T-cell (primary cell): ENCODE data around the gene SLC22A23. TPM values are rescaled to one million over a fixed set of nuclear protein-coding genes. Genes with fewer than 3 reads are reported as not detected.

Source experiments
- ATAC-seq, 4 experiments: fragments of 200-7000 bp in 3 of 4; fragments of 150-1000 bp in 1 of 4; cut with Tn5 transposase; replicated peaks in 1 of 4; 1 replicate in 3 of 4; 2 replicates in 1 of 4; pipeline ENCODE4 v1.10.0; 2021; ENCODE audit warnings: moderate library complexity in 3 of 4, mild to moderate bottlenecking in 2 of 4, moderate number of reproducible peaks in 1 of 4
- CTCF ChIA-PET, 2 donors: fragments of 300-600 bp; sonication (Branson Sonifier 250); formaldehyde crosslinking; loops; one replicate each; lab custom pipeline; 2022; ENCODE audit warnings: antibody characterized with exemption in 2 of 2; lab: Charles Lee
- POLR2A ChIA-PET, 2 donors: fragments of 300-600 bp; sonication (Branson Sonifier 250); formaldehyde crosslinking; loops; one replicate each; lab custom pipeline; 2022; ENCODE audit warnings: antibody characterized with exemption in 2 of 2; lab: Charles Lee
- DNase-seq, 35 experiments: peaks; one replicate each; pipeline versions ENCODE4 v3.0.0 to v3.0.0-alpha.2; 2013 to 2023
- H3K27ac ChIP-seq: one replicate; pipeline ENCODE4 v1.5.1; 2013; ENCODE audit warnings: low read length
- H3K27me3 ChIP-seq, 2 experiments: replicated peaks in 1 of 2; 1 replicate in 1 of 2; 2 replicates in 1 of 2; pipeline versions ENCODE4 v1.6.1 to v1.7.0; 2013; ENCODE audit warnings: low read length in 1 of 2, mixed read lengths in 1 of 2; ENCODE audit not compliant: control insufficient read depth in 2 of 2, insufficient read depth in 2 of 2; ENCODE audit errors: extremely low read depth in 1 of 2
- H3K36me3 ChIP-seq, 2 donors: 1 replicate in 1 of 2; 2 replicates in 1 of 2; pipeline versions ENCODE4 v1.6.1 to v1.7.0; 2013; ENCODE audit warnings: low read length in 1 of 2; ENCODE audit not compliant: control insufficient read depth in 2 of 2, insufficient read depth in 1 of 2; ENCODE audit errors: extremely low read depth in 1 of 2
- H3K4me1 ChIP-seq, 2 experiments: 1 replicate in 1 of 2; 2 replicates in 1 of 2; pipeline versions ENCODE4 v1.6.1 to v1.7.0; 2013; ENCODE audit warnings: low read length in 2 of 2, mixed read lengths in 1 of 2; ENCODE audit not compliant: insufficient read depth in 2 of 2, control insufficient read depth in 1 of 2; ENCODE audit errors: extremely low read depth in 1 of 2
- H3K4me3 ChIP-seq, 2 donors: 1 replicate in 1 of 2; 2 replicates in 1 of 2; pipeline versions ENCODE4 v1.5.1 to v1.7.0; 2013; ENCODE audit warnings: mild to moderate bottlenecking in 2 of 2, low read length in 1 of 2, moderate library complexity in 1 of 2; ENCODE audit not compliant: control insufficient read depth in 1 of 2; ENCODE audit errors: extremely low read depth in 1 of 2
- H3K9me3 ChIP-seq: 2 replicates; pipeline ENCODE4 v1.7.0; 2013
- H3K27ac Mint-ChIP-seq, 2 donors: one replicate each; pipeline ENCODE4 v1.8.0; 2020 to 2021; ENCODE audit warnings: mild to moderate bottlenecking in 2 of 2, mixed read lengths in 2 of 2
- H3K27me3 Mint-ChIP-seq, 2 donors: one replicate each; pipeline ENCODE4 v1.8.0; 2021 to 2022; ENCODE audit warnings: mixed read lengths in 2 of 2
- H3K36me3 Mint-ChIP-seq: one replicate; pipeline ENCODE4 v1.8.0; 2021; ENCODE audit warnings: mixed read lengths
- H3K4me1 Mint-ChIP-seq, 3 donors: one replicate each; pipeline ENCODE4 v1.8.0; 2020 to 2022; ENCODE audit warnings: mixed read lengths in 3 of 3, mild to moderate bottlenecking in 1 of 3
- H3K4me3 Mint-ChIP-seq, 3 donors: one replicate each; pipeline ENCODE4 v1.8.0; 2020 to 2022; ENCODE audit warnings: mild to moderate bottlenecking in 3 of 3, mixed read lengths in 3 of 3, moderate library complexity in 3 of 3
- H3K9me3 Mint-ChIP-seq, 3 donors: one replicate each; pipeline ENCODE4 v1.8.0; 2020 to 2022; ENCODE audit warnings: mixed read lengths in 3 of 3
- WGBS: methylation state at CpG from one replicate; pipeline ENCODE4 v1.1.5; 2013; ENCODE audit warnings: missing lambda C conversion rate; ENCODE audit not compliant: insufficient coverage; 5-methylcytosine and 5-hydroxymethylcytosine counted together
- total RNA-seq, 35 experiments: library from RNA in 6 of 35; stranded (reverse) in 6 of 35; fragments of 120-200 nt in 1 of 35; gene quantifications; one replicate each; pipeline versions ENCODE4 v1.2.1 to v1.2.4 and lab custom pipeline; 2013 to 2026

SLC22A23 gene
- total RNA-seq, 5 donors from 2014 or later (not counting 1 experiment from before 2014, with no cell fraction given), result 6.2 to 14.8 (median 12.1) TPM

DNA sequence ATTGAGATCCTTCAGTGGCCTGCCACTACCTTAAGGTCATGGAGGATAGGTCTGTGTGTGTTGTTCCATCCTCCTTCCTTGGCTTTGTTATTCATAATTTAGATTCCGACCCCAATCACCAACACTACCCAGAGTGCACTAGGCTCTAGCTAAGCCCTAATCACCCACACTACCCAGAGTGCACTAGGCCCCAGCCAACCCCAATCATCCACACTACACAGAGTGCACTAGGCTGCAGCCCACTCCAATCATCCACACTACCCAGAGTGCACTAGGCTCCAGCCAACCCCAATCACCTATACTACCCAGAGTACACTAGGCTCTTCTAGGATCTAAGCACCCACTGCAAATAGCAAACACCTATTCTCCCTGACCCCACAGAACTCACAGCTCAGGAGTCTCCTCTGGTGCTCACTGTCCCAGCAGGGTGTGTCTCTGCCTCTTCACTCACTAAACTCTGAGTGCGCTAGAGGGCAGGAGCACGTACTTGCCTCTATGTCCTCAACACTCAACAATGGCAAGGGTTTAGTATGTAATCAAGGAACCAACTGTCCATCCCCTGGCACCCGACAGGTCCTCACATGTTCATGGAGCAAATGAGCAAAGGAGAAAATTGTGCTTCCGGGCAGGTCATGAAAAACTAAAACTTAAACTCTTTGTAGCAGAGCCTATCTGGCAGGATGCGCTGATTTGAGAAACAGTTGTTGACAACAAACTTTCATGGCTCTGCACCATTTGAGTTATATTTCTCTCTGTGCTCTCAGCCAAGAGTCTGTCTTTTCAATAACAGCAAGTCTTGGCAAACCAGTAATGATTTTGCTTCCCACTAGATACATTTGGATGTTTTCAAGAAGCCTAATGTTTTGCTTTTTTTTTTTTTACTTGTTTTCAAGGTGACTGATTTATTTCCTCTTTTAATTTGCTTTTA lies 54.3 kb downstream of the SLC22A23 start:
- DNase-seq, result no peak
- no peak overlapping the region for H3K27ac ChIP-seq
- no peak overlapping the region for H3K27ac Mint-ChIP-seq

DNA sequence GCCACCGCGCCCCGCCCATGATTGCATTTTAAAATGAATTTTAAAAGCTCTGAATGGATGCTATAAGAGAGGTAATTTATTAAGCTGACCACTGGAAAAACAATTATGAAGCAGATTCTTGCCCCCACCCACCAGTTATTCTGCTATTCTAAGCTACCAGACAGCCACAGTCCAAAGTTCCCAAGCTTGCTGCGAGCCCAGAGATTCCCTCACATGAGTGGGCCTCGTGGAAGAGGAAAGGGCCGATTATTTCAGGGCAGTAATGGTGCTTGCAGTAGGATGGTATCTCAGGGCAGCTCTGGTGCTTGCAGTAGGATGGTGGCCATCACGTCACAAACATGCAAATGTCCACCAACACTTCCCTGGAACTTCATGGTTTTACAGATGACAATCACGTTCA lies 56.7 kb downstream of the SLC22A23 start:
- no CpG with 5 or more reads among the region's 8 CpGs for WGBS
- Mint-ChIP-seq H3K4me3 (no peak overlapping the region), H3K27me3 (no peaks in the 10 kb centered on the region), H3K36me3 (peaks cover 10% of the 10 kb centered on the region), H3K4me1 (no peaks in the 10 kb centered on the region), H3K9me3 (no peaks in the 10 kb centered on the region), H3K27ac (no peak overlapping the region)
- Histone ChIP-seq H3K36me3 (no peaks in the 10 kb centered on the region), H3K4me1 (no peaks in the 10 kb centered on the region), H3K9me3 (no peaks in the 10 kb centered on the region), H3K27me3 (peaks cover 0 to 2% of the 10 kb centered on the region in 2 experiments), H3K4me3 (no peak overlapping the region), H3K27ac (no peak overlapping the region)
- ChIA-PET POLR2A (no interaction called here), CTCF (no interaction called here)
- no peak for ATAC-seq
- DNase-seq, result no peak

More for the DNA sequence above, 54.3 kb downstream of the SLC22A23 start:
- no peaks in the 10 kb centered on the region for H3K9me3 Mint-ChIP-seq
- H3K9me3 ChIP-seq, result no peaks in the 10 kb centered on the region
- no peaks in the 10 kb centered on the region for H3K36me3 ChIP-seq
- peaks cover 0 to 2% of the 10 kb centered on the region in 2 experiments for H3K27me3 ChIP-seq
- no peak for ATAC-seq
- POLR2A ChIA-PET, result no interaction called here
- no peaks in the 10 kb centered on the region for H3K27me3 Mint-ChIP-seq
- H3K4me3 Mint-ChIP-seq, result no peak overlapping the region
- 89% methylated on average over 6 of the region's 6 CpGs for WGBS
- CTCF ChIA-PET, result interaction anchor here in 1 of 2 donors (1.0 to 1.2 kb wide), 2 partner anchors 9 to 25 kb away, joined by 3 to 4 read pairs; no protein-coding TSS in a partner anchor
- H3K4me1 ChIP-seq, result no peaks in the 10 kb centered on the region
- H3K36me3 Mint-ChIP-seq, result peaks cover 11% of the 10 kb centered on the region
- no peak overlapping the region for H3K4me3 ChIP-seq
- H3K4me1 Mint-ChIP-seq, result no peaks in the 10 kb centered on the region

DNA sequence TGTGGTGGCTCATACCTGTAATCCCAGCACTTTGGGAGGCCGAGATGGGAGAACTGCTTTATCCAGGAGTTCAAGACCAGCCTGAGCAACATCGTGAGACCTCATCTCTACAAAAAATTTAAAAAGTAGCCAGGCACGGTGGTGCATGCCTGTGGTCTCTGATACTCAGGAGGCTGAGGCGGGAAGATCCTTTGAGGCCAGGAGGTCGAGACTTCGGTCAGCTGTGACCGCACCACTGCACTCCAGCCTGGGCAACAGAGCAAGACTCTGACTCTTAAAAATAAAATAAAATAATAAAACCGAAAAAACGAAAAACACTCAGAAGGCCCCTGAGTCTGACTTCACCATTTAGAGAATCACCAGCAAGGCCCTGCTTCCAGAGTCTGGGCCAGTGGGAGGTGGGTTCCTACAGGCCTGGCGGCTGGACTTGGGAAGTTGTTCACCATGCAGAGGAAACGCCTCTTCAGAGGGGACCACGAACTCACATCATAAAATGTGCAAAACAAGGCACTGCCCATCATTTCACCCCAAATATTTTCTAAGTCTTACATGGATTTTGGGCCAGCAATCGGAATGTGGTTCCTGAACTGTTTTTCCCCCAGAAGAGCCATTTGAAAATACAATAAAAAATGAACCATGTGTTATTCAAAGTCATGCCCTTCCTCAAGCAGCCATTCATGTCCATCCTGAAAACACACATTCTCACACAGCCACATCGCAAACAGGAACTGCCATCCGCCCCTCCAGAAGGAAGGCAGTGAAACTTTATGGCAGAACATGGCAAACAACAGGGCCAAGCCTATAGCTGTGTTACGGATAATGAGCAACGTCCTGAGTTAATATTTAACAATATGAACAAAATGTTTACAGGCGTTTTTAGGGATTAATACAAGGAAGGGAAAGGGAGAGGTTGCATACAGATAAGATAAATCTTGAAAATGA lies 57.8 kb downstream of the SLC22A23 start:
- Mint-ChIP-seq H3K4me1 (no peaks in the 10 kb centered on the region), H3K9me3 (no peaks in the 10 kb centered on the region), H3K27ac (no peak overlapping the region), H3K36me3 (peaks cover 8% of the 10 kb centered on the region), H3K4me3 (no peak overlapping the region), H3K27me3 (no peaks in the 10 kb centered on the region)
- CTCF ChIA-PET, result no interaction called here
- H3K27me3 ChIP-seq, result peaks cover 0 to 2% of the 10 kb centered on the region in 2 experiments
- H3K4me1 ChIP-seq, result no peaks in the 10 kb centered on the region
- 75% methylated on average over 8 of the region's 18 CpGs for WGBS
- no peaks in the 10 kb centered on the region for H3K9me3 ChIP-seq
- POLR2A ChIA-PET, result no interaction called here
- no peaks in the 10 kb centered on the region for H3K36me3 ChIP-seq
- DNase-seq (no peak), ATAC-seq (no peak)
- no peak overlapping the region for H3K27ac ChIP-seq
- H3K4me3 ChIP-seq, result no peak overlapping the region

DNA sequence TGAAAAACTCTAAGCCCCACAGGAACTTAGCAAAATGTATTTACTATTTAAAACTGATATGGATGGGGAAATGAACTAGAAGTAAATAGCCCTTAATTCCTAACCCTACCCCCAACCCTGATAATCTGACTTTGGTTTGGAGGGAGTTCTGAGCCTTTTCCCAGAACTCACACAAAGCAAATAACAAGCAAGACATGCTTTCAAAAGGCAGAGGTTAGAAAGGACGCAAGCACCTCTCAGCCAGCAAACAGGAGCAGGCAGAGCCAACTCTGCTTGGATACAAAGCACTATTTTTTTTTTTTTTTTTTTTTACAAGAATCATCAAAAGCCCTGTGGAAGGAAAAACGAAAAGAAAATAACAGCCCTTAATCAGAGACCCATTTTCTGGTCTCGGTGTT lies 58.7 kb downstream of the SLC22A23 start:
- peaks cover 0 to 2% of the 10 kb centered on the region in 2 experiments for H3K27me3 ChIP-seq
- ChIA-PET CTCF (no interaction called here), POLR2A (no interaction called here)
- no peaks in the 10 kb centered on the region for H3K9me3 ChIP-seq
- no peaks in the 10 kb centered on the region for H3K27me3 Mint-ChIP-seq
- no peaks in the 10 kb centered on the region for H3K9me3 Mint-ChIP-seq
- 67% methylated on average over 1 of the region's 3 CpGs for WGBS
- H3K36me3 ChIP-seq, result no peaks in the 10 kb centered on the region
- H3K4me3 ChIP-seq, result no peak overlapping the region
- no peak overlapping the region for H3K4me3 Mint-ChIP-seq
- DNase-seq, result no peak
- no peak overlapping the region for H3K27ac ChIP-seq
- H3K36me3 Mint-ChIP-seq, result no peaks in the 10 kb centered on the region
- no peak overlapping the region for H3K27ac Mint-ChIP-seq
- no peaks in the 10 kb centered on the region for H3K4me1 Mint-ChIP-seq
- no peaks in the 10 kb centered on the region for H3K4me1 ChIP-seq
- ATAC-seq, result no peak

DNA sequence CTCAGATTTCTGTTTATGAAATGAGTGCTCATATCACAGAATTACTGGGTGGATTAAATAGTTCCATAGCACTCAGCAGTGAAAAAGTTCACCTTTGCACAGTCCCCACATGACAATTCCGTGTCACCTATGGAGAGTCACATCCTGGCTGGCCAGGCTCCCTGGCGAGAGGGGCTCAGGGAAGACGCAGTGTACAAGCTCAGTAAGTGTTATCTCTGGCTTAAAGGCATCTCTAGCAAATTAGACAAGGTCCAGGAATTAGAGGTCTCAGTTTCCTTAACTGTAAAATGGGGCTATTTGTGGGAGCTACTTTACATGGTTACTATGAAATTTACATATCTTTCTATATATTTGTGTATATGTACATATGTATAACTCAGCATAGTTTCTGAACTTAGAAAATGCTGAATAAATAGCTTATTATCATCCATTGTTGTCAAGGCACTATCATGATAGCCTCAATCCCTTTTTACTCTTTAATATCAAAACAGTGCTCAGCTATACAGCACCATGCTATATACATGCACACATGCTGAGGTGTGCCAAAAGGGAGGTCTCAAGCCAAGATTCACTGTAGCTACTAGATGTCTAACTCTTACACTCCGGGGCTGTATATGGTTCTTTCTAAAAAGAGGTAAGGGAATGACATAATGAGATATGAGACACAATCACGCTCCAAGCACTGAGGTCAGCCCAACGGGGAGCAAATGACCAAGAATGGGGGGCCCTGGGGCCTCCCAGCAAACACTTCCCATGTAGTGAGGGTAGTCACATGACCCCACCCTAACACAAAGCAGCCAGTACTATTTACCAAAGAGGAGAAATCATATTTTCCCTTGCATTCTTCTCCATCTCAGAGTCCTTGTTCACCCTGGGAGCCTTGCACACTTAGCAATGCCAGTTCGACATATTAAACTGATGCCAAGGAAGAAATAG lies 59.4 kb downstream of the SLC22A23 start:
- no peaks in the 10 kb centered on the region for H3K4me1 Mint-ChIP-seq
- no peaks in the 10 kb centered on the region for H3K27me3 Mint-ChIP-seq
- ChIA-PET POLR2A (no interaction called here), CTCF (no interaction called here)
- DNase-seq (no peak), ATAC-seq (no peak)
- H3K9me3 Mint-ChIP-seq, result no peaks in the 10 kb centered on the region
- no peak overlapping the region for H3K27ac Mint-ChIP-seq
- 79% methylated on average over 3 of the region's 7 CpGs for WGBS
- no peak overlapping the region for H3K4me3 Mint-ChIP-seq
- no peaks in the 10 kb centered on the region for H3K36me3 Mint-ChIP-seq
- Histone ChIP-seq H3K4me3 (no peak overlapping the region), H3K4me1 (no peaks in the 10 kb centered on the region), H3K27me3 (peaks cover 0 to 2% of the 10 kb centered on the region in 2 experiments), H3K9me3 (no peaks in the 10 kb centered on the region), H3K36me3 (no peaks in the 10 kb centered on the region), H3K27ac (no peak overlapping the region)
